Measurements from ENCODE around the gene TENM4. TPM values are rescaled to one million over a fixed set of nuclear protein-coding genes. Genes with fewer than 3 reads are reported as not detected.

Gene TENM4
- total and polyA plus RNA-seq, 2 of the 13 experiments (the other 11 are each of a cell fraction or from before 2014, with no cell fraction given), result not detected

GRCh38 chr11:79089601-79090000, 351.2 kb downstream of the TENM4 start (continued):
- no peak for TF ChIP-seq MXD4 (CRISPR knock-in tag; IDR thresholded peaks at IDR 0.05)
- TF ChIP-seq KLF9 (CRISPR knock-in tag; IDR thresholded peaks at IDR 0.05; ENCODE audit: low read depth), result no peak

GRCh38 chr11:79088967-79089366, 351.9 kb downstream of the TENM4 start:
- DNase-seq (ENCODE audit: low spot score), result no peak
- Histone ChIP-seq H3K9ac (ENCODE audit: insufficient read depth, low read depth, low read length) (no peak overlapping the region), H3K27ac (ENCODE audit: extremely low read length, insufficient read depth, low read length) (no peak overlapping the region), H4K20me1 (ENCODE audit: insufficient read depth, low read length) (no peaks in the 10 kb centered on the region), H3K4me2 (ENCODE audit: low read depth, low read length) (no peak overlapping the region), H3K9me3 (ENCODE audit: low read length) (no peaks in the 10 kb centered on the region), H3K27me3 (ENCODE audit: control insufficient read depth in 1 of 2, insufficient read depth in 2 of 2, low read length in 2 of 2) (no peaks in the 10 kb centered on the region), H3K4me1 (ENCODE audit: insufficient read depth, low read length) (peaks cover 27% of the 10 kb centered on the region), H3K36me3 (replicated peaks in 1 of 2; ENCODE audit: control insufficient read depth in 1 of 2, insufficient read depth in 2 of 2, low read length in 2 of 2) (no peaks in the 10 kb centered on the region), H2AFZ (ENCODE audit: low read length) (no peak overlapping the region), H3K4me3 (replicated peaks in 1 of 3; ENCODE audit: insufficient read depth in 1 of 3, low read depth in 2 of 3, low read length in 3 of 3) (no peak overlapping the region), H3K79me2 (ENCODE audit: insufficient read depth, low read length) (no peaks in the 10 kb centered on the region)
- POLR2A ChIA-PET, result no interaction called here
- in situ Hi-C loops (cut with HindIII; ENCODE audit: extremely low pct_ligation_motif_present, low pct_unique_long_range_greater_than_20kb), result no loop called here
- 59% methylated on average over 4 of the region's 4 CpGs for WGBS (ENCODE audit: low lambda C conversion rate)
- no peak for FAIRE-seq
- TF ChIP-seq ZNF274 (CRISPR knock-in tag; IDR thresholded peaks at IDR 0.05) (no peak), NAIF1 (CRISPR knock-in tag; IDR thresholded peaks at IDR 0.05; ENCODE audit: borderline replicate concordance) (no peak), SATB2 (CRISPR knock-in tag; IDR thresholded peaks at IDR 0.05) (no peak), PLSCR1 (CRISPR knock-in tag; IDR thresholded peaks at IDR 0.05; ENCODE audit: borderline replicate concordance) (no peak), GTF2F1 (IDR thresholded peaks at IDR 0.05; ENCODE audit: low read length) (no peak), RCOR2 (CRISPR knock-in tag; IDR thresholded peaks at IDR 0.05) (no peak), ZNF333 (CRISPR knock-in tag; IDR thresholded peaks at IDR 0.05; ENCODE audit: borderline replicate concordance) (no peak), ZNF616 (CRISPR knock-in tag; IDR thresholded peaks at IDR 0.05; ENCODE audit: low read depth) (no peak), NRL (CRISPR knock-in tag; IDR thresholded peaks at IDR 0.05; ENCODE audit: borderline replicate concordance) (no peak), TOPORS (CRISPR knock-in tag; IDR thresholded peaks at IDR 0.05) (no peak), PAF1 (CRISPR knock-in tag; IDR thresholded peaks at IDR 0.05) (no peak), CBFB (CRISPR knock-in tag; IDR thresholded peaks at IDR 0.05) (no peak), YY1 (IDR thresholded peaks at IDR 0.05; ENCODE audit: insufficient read depth, insufficient replicate concordance, low read depth, low read length) (no peak), ZNF652 (CRISPR knock-in tag; IDR thresholded peaks at IDR 0.05; ENCODE audit: borderline replicate concordance, low read depth) (no peak), NFYB (CRISPR knock-in tag; IDR thresholded peaks at IDR 0.05) (no peak), PCBP2 (optimal IDR thresholded peaks at IDR 0.05; ENCODE audit: low read depth, low read length, poor library complexity, severe bottlenecking) (no peak)
- intact Hi-C loops (cut with micrococcal nuclease; ENCODE audit: unreplicated experiment), result no loop called here
- no peak for ATAC-seq
- CTCF ChIA-PET (ENCODE audit: low intra/inter-chr PET ratio, low total read pairs), result no interaction called here
- no TSS peak for BruUV-seq (replicated peaks)

Measured in HepG2 (cell line).